NCI-H2227 (cell line): ENCODE data around the gene PCNX2.
"Not testable (repeated sequence)": the region's sequence is repeated elsewhere in the genome, so short reads cannot be mapped to it uniquely, and the experiment has no call there.

Experiments used
- DNase-seq: peaks from one replicate; lab custom pipeline; 2025; ENCODE audit not compliant: unreplicated experiment; lab: John Stamatoyannopoulos, UW

Gene PCNX2

GRCh38 chr1:233112186-233113008, 183.1 kb downstream of the PCNX2 start:
- no peak for DNase-seq

- DNase-seq: no peak
Observed at GRCh38 chr1:233111731-233112130, 183.8 kb downstream of the PCNX2 start.

GRCh38 chr1:233109096-233109495, 186.4 kb downstream of the PCNX2 start:
- DNase-seq: no peak

- DNase-seq: not testable (repeated sequence)
Observed at GRCh38 chr1:233107716-233108130, 187.8 kb downstream of the PCNX2 start.

- no peak for DNase-seq
Observed at GRCh38 chr1:233107130-233107660, 188.3 kb downstream of the PCNX2 start.

- no peak for DNase-seq
Observed at GRCh38 chr1:233105225-233105624, 190.3 kb downstream of the PCNX2 start.

- DNase-seq: no peak
Observed at GRCh38 chr1:233102341-233102740, 193.2 kb downstream of the PCNX2 start.

- DNase-seq: no peak
Observed at GRCh38 chr1:233097959-233098580, 197.5 kb downstream of the PCNX2 start.

GRCh38 chr1:233097546-233097945, 198.0 kb downstream of the PCNX2 start:
- DNase-seq: no peak

- DNase-seq: no peak
Observed at GRCh38 chr1:233094691-233095090, 200.8 kb downstream of the PCNX2 start.

GRCh38 chr1:233094269-233094668, 201.3 kb downstream of the PCNX2 start:
- DNase-seq: no peak

GRCh38 chr1:233090746-233091494, 204.6 kb downstream of the PCNX2 start:
- no peak for DNase-seq

- no peak for DNase-seq
Observed at GRCh38 chr1:233089251-233089650, 206.3 kb downstream of the PCNX2 start.

- DNase-seq: no peak
Observed at GRCh38 chr1:233088613-233089012, 206.9 kb downstream of the PCNX2 start.

GRCh38 chr1:233086961-233087881, 208.3 kb downstream of the PCNX2 start:
- no peak for DNase-seq

- DNase-seq: no peak
Observed at GRCh38 chr1:233085566-233085965, 210.0 kb downstream of the PCNX2 start.

- no peak for DNase-seq
Observed at GRCh38 chr1:233082778-233083550, 212.6 kb downstream of the PCNX2 start.

GRCh38 chr1:233081735-233082134, 213.8 kb downstream of the PCNX2 start:
- DNase-seq: peak; percentile 55

- not testable (repeated sequence) for DNase-seq
Observed at GRCh38 chr1:233080827-233081226, 214.7 kb downstream of the PCNX2 start.

- DNase-seq: no peak
Observed at GRCh38 chr1:233080286-233080685, 215.2 kb downstream of the PCNX2 start.
